Right renal pelvis (tissue), 4 donors: ENCODE results near the gene HK1. TPM values are rescaled to one million over a fixed set of nuclear protein-coding genes. Genes with fewer than 3 reads are reported as not detected.
"Not testable (repeated sequence)": the region's sequence is repeated elsewhere in the genome, so short reads cannot be mapped to it uniquely, and the experiment has no call there.

ENCODE experiments used
- DNase-seq, 4 donors: peaks; one replicate each; pipeline ENCODE4 v3.0.0-alpha.2; 2013; ENCODE audit warnings: low read depth in 4 of 4, low spot score in 3 of 4, missing footprints in 1 of 4
- polyA plus RNA-seq, 4 donors: library from polyadenylated mRNA; unstranded; fragments of 120-200 nt; gene quantifications; one replicate each; pipeline ENCODE4 v1.2.1, GENCODE V29; 2013; ENCODE audit not compliant: insufficient read length in 4 of 4

The HK1 gene
- 10 to 100 TPM; 50.0 to 58.0 (median 51.1) TPM for polyA plus RNA-seq

GRCh38 chr10:69278446-69278963, at the start of gene HK1:
TSS of gene HK1 (plus strand) at chr10:69278496.
- no peak for DNase-seq

- no peak for DNase-seq
Measured at GRCh38 chr10:69229616-69229916, 48.7 kb upstream of the HK1 start.

GRCh38 chr10:69230128-69230527, 48.2 kb upstream of the HK1 start:
- no peak for DNase-seq

GRCh38 chr10:69232252-69232651, 46.0 kb upstream of the HK1 start:
- DNase-seq: no peak

DNA sequence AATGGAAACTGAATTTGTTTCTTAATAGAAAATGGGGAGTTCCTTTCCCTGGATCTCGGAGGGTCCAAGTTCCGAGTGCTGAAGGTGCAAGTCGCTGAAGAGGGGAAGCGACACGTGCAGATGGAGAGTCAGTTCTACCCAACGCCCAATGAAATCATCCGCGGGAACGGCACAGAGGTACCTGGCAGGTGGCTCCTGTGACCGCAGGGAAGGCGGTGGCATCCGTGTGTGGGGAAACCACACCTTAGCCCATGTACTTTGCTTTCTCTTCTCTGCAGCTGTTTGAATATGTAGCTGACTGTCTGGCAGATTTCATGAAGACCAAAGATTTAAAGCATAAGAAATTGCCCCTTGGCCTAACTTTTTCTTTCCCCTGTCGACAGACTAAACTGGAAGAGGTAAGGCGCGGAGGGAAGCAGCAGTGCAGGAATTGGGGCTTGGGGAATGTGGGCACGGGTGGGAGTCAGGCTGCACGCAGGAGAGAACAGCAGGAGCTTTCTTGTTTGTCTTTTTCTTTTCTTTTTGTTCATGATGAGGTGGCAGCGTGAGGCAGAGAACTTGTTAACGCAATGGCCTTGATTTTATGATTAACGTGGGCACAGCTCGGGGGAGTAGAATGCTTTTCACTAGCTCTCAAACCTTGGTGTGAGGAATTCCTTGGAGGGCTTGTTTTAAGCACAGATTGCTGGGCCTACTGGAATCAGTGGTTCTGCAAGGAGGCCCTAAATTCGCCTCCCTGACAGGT, 45.4 kb upstream of the HK1 start:
- no peak for DNase-seq

- no peak for DNase-seq
Measured at GRCh38 chr10:69234447-69234846, 43.8 kb upstream of the HK1 start.

DNA sequence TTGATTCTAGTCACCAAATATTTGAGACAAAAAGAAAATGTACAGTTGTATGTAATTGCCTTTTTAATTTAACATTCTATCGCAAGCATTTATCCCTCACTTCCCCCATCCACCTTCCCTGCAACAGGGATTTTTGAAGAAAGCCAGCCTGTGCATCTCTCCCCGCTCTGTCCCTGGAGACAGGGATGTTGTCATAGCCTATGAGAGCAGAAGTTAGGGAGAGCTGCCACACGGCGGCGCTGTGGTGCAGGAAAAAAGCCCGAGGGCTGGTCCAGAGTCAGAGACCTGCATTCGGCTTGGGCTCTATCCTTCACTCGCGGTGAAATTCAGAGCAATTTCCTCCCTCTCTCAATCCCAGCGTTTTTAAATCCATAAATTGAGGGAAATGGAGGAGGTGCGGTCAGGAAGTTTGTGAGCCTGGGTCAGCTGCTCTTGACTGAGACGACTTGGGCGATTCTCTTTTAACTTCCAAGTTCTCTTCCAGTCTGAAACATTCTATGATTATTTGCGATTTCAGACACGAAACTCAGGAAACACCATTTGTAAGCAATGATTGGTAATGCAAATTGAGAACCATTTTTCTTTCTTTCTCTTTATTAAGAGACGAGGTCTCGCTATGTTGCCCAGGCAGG, 40.7 kb upstream of the HK1 start:
- peak; percentile 62 to 74 (median 72) for DNase-seq

DNA sequence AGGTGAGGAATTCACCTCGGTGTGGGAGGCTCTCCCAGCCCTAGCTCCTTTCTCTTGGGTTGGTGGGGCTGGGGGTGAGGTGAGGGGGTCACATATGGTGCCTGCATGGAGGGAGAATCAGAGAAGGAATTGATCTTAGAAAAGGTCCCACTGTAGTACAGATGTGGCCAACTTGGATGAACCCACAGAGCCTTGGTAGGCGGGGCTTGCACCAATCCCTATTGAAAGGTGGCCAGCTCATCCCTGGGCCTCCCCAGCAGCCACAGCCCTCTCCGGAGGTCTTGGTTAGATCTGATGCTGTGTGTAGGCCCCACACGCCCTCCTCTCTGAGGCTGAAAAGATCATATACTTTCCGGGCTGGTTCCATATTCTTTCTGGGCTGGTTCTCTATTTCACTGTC, 39.2 kb upstream of the HK1 start:
- no peak for DNase-seq

DNA sequence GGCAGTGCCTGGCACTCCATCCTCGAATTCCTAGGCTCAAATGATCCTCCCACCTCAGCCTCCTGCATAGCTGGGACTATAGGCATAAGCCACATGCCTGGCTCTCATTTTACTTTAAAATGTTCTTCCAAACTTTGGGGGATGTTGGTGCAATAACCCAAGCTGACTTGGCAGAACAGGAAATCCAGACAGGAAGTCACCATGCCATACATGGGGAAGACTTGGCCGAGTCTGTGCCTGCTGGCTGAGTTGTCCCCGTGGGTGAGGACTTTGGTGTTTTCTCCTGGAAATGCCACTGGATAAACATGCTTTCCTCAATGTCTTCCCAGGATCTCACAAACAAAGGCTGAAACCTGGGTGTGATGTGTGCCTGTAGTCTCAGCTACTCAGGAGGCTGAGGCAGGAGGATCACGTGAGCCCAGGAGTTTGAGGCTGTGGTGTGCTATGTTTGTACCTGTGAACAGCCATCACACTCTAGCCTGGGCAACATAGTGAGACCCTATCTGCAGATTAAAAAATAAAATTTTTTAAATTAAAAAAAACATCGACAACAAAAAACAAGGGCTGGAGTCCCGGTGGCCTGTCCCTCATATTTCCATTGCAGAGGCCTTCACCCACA, 38.4 kb upstream of the HK1 start:
- no peak for DNase-seq

DNA sequence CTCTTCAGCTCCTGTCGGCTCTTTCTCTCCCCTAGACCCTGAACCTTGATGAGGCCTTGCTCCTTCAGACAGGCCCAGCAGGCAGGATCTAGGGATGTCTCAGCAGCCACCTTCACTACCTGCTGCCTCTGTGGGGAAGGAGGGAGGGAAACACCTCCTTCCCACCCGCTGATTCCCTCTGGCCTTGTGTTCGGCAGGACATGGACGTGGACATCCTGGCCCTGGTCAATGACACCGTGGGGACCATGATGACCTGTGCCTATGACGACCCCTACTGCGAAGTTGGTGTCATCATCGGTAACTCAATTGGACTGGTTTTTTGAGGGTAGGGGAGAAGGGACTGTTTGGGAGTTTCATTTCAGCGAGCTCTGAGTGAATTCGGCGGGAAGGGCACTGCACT, 37.8 kb upstream of the HK1 start:
- DNase-seq: no peak

- no peak for DNase-seq
Measured at GRCh38 chr10:69241575-69241974, 36.7 kb upstream of the HK1 start.

- no peak for DNase-seq
Measured at GRCh38 chr10:69242040-69242851, 36.0 kb upstream of the HK1 start.

GRCh38 chr10:69242852-69243212, 35.5 kb upstream of the HK1 start:
- DNase-seq: no peak

DNA sequence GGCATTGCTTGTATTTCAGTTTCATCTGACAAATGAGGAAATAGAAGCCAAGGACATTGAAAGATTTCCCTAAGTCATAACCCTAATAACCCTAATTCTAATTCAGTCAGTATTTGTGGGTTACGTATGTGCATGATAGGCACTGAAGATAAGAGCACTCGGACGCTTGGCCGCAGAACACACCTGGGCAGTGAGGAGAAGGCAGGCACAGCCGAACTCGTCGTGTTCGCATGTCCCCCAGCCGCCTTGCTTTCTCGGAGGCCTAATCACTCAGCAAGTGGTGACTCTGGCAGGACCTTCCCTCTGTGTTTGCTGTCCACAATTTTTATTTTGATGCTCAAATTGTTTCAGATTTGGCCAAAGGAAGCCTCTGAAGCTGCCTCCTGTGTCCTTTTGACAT, 34.5 kb upstream of the HK1 start:
- no peak for DNase-seq

- no peak for DNase-seq
Measured at GRCh38 chr10:69246036-69246435, 32.3 kb upstream of the HK1 start.

DNA sequence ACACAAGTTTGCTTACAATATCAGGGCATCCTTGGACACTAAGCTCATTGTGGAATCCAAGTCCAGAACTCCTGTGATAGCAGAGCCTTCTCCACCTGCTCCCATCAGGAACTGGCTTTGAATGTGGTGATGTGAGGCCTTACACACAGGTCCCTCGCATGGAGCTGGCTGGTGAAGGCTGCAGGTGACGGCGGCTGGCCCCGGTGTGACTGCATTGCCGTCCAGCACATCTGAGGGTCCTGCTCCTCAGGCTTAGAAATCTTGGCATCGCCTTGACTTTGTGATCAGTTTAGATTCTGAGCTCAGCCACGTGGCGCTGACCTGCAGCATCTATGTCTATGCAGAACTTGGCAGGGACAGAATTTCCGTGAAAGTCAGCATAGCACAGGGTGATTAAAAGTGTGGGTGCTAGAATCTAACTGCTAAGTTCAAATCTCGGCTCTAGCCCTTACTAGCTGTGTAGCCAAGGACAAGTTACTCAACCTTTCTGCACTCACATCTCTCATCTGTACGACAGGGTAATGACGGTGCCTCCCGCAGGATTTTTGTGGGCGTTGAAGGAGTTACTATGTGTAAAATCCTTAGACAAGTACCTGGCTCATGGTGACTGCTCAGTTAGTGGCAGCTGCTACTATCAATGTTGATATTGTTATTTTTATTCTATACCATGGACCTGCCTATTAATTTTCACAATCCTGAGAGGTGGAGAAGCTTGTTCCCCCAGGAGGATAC, 31.5 kb upstream of the HK1 start:
- DNase-seq: no peak

DNA sequence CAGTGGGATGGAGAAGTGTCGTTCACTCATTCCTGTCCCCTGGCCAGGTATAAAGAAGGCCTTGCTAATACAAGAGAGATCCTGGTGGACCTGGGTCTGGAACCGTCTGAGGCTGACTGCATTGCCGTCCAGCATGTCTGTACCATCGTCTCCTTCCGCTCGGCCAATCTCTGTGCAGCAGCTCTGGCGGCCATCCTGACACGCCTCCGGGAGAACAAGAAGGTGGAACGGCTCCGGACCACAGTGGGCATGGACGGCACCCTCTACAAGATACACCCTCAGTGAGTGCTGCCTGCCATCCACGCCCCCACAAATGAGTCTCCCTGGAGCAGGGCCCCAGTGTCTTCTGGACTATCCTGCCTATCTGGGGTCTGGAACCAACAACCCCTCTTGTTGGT, 31.0 kb upstream of the HK1 start:
- DNase-seq: no peak

GRCh38 chr10:69248117-69248730, 30.1 kb upstream of the HK1 start:
- no peak for DNase-seq

DNA sequence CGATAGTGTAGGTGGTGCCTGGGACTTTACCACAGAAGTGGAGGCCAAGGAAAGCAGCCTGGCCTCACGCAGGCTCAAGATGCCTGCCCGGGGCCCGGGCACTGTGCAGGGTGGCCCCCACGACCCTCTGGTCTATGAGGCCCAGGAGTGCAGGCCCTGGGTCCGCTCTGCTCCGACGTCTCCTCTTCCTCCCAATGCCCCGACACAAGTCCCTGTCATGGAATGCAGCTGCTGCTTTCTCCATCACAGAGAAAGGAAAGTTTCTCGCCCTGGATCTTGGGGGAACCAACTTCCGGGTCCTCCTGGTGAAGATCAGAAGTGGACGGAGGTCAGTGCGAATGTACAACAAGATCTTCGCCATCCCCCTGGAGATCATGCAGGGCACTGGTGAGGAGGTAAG, 28.3 kb upstream of the HK1 start:
- DNase-seq: no peak

- not testable (repeated sequence) for DNase-seq
Measured at GRCh38 chr10:69251417-69251816, 26.9 kb upstream of the HK1 start.
